HEK293 (cell line): ENCODE results near the gene JAML.
"Not testable (repeated sequence)": the region's sequence is repeated elsewhere in the genome, so short reads cannot be mapped to it uniquely, and the experiment has no call there.

Experiments used
- CTCF ChIA-PET: fragments of 350-600 bp; formaldehyde crosslinking; extraction: SDS; loops from one replicate; lab custom pipeline; 2021; ENCODE audit warnings: antibody characterized with exemption; lab: Yijun Ruan, JAX
- POLR2A ChIA-PET: fragments of 300-600 bp; formaldehyde crosslinking; extraction: SDS; loops from one replicate; lab custom pipeline; 2020; ENCODE audit warnings: antibody characterized with exemption, inconsistent platforms; lab: Yijun Ruan, JAX
- H3K27ac ChIP-seq: fragments of 200-500 bp; sonication (Bioruptor generic); 2 replicates; pipeline ENCODE4 v1.5.1; 2014; ENCODE audit warnings: low read depth, low read length, control low read depth, inconsistent platforms; ENCODE audit errors: extremely low read depth
- H3K36me3 ChIP-seq, 2 experiments: fragments of 200-500 bp in 1 of 2; sonication (Bioruptor generic) in 1 of 2; 1 replicate in 1 of 2; 2 replicates in 1 of 2; pipeline ENCODE4 v1.5.1; 2014 to 2017; ENCODE audit warnings: inconsistent platforms in 2 of 2, low read length in 2 of 2; ENCODE audit not compliant: control insufficient read depth in 2 of 2, insufficient read depth in 1 of 2
- H3K4me1 ChIP-seq: fragments of 200-500 bp; sonication (Bioruptor generic); 2 replicates; pipeline ENCODE4 v1.5.1; 2014; ENCODE audit warnings: mild to moderate bottlenecking, low read length, inconsistent platforms; ENCODE audit not compliant: control insufficient read depth, insufficient read depth
- H3K4me3 ChIP-seq: 2 replicates; pipeline ENCODE4 v1.5.1; 2011; ENCODE audit warnings: low read depth, mild to moderate bottlenecking, control low read depth, low read length, moderate library complexity
- H3K9me3 ChIP-seq: fragments of 200-500 bp; sonication (Bioruptor generic); 2 replicates; pipeline ENCODE4 v1.5.1; 2014; ENCODE audit warnings: low read depth, low read length, inconsistent platforms; ENCODE audit not compliant: control insufficient read depth, insufficient read depth
- ZBTB21 ChIP-seq: fragments of 450-650 bp; formaldehyde crosslinking; IDR thresholded peaks from 2 replicates; pipeline ENCODE4 v1.5.1; 2017; ENCODE audit warnings: missing biosample characterization, missing genetic modification characterization
- ZNF19 ChIP-seq: fragments of 450-650 bp; formaldehyde crosslinking; IDR thresholded peaks from 2 replicates; pipeline ENCODE4; 2016; ENCODE audit warnings: missing biosample characterization, missing genetic modification characterization, low read depth
- ZNF221 ChIP-seq: fragments of 450-650 bp; formaldehyde crosslinking; IDR thresholded peaks from 2 replicates; pipeline ENCODE4 v1.5.1; 2017; ENCODE audit warnings: missing biosample characterization, missing genetic modification characterization, borderline replicate concordance
- ZNF266 ChIP-seq: fragments of 450-650 bp; formaldehyde crosslinking; IDR thresholded peaks from 2 replicates; pipeline ENCODE4 v1.5.1; 2016; ENCODE audit warnings: missing biosample characterization, missing genetic modification characterization, low read depth
- ZNF302 ChIP-seq: fragments of 450-650 bp; formaldehyde crosslinking; IDR thresholded peaks from 2 replicates; pipeline ENCODE4 v1.5.1; 2016; ENCODE audit warnings: missing biosample characterization, missing genetic modification characterization, low read depth
- ZNF501 ChIP-seq: fragments of 450-650 bp; formaldehyde crosslinking; IDR thresholded peaks from 2 replicates; pipeline ENCODE4 v1.5.1; 2016; ENCODE audit warnings: missing biosample characterization, missing genetic modification characterization
- ZNF600 ChIP-seq: fragments of 450-650 bp; formaldehyde crosslinking; IDR thresholded peaks from 2 replicates; pipeline ENCODE4 v1.5.1; 2016; ENCODE audit warnings: missing biosample characterization, missing genetic modification characterization
- TF ChIP-seq, protein P1 (sequence below): fragments of 450-650 bp; formaldehyde crosslinking; IDR thresholded peaks from 2 replicates; pipeline ENCODE4 v1.5.1; 2016; ENCODE audit warnings: missing biosample characterization, missing genetic modification characterization, low read depth
- TF ChIP-seq, protein P2 (sequence below): fragments of 450-650 bp; formaldehyde crosslinking; IDR thresholded peaks from 2 replicates; pipeline ENCODE4 v1.5.1; 2017; ENCODE audit warnings: missing biosample characterization, missing genetic modification characterization
- TF ChIP-seq, protein P3 (sequence below): fragments of 450-650 bp; formaldehyde crosslinking; IDR thresholded peaks from 2 replicates; pipeline ENCODE4 v1.5.1; 2016; ENCODE audit warnings: missing biosample characterization, missing genetic modification characterization
- TF ChIP-seq, protein P4 (sequence below): fragments of 450-650 bp; formaldehyde crosslinking; IDR thresholded peaks from 2 replicates; pipeline ENCODE4 v1.5.1; 2016; ENCODE audit warnings: missing biosample characterization, missing genetic modification characterization
- TF ChIP-seq, protein P5 (sequence below): fragments of 450-650 bp; formaldehyde crosslinking; IDR thresholded peaks from 2 replicates; pipeline ENCODE4 v1.5.1; 2016; ENCODE audit warnings: missing biosample characterization, missing genetic modification characterization

Gene JAML

DNA sequence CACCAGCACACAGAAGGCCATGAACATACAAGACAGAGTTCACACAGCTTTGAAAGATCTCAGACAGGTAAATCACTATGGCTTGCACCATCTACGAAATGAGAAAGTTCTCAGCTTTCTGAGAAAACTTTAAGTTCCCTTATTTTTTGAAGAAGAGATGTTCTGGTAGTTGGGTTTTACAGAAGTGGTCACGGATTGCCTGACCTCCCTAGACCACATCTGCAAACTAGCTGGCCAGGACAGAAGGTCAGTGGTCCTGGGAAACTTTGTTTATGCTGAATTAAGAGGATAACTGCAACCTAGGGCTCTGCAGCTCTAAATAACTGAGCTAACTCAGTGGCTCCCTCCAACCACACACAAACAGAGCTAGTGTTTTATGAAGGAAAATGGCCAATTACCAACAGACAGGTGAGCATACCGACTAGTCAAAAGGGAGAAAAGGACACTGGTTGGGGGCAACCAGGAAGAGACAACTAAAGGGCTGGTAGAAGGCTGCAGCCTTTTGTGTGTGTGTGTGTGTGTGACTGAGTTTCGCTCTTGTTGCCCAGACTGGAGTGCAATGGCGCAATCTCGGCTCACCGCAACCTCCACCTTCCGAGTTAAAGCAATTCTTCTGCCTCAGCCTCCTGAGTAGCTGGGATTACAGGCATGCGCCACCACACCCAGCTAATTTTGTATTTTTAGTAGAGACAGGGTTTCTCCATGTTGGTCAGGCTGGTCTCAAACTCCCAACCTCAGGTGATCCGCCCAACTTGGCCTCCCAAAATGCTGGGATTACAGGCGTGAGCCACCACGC lies 39.8 kb downstream of the JAML start:
- no peaks in the 10 kb centered on the region for H3K4me1 ChIP-seq
- no peaks in the 10 kb centered on the region for H3K36me3 ChIP-seq
- no peak overlapping the region for H3K4me3 ChIP-seq
- H3K27ac ChIP-seq = no peak overlapping the region
- CTCF ChIA-PET = interaction anchor here (0.7 to 2.2 kb wide), 4 partner anchors 14 to 279 kb away, joined by 3 to 20 read pairs (median 4); no protein-coding TSS in a partner anchor
- no peak for TF ChIP-seq ZNF221 (tag by site-specific recombination)
- TF ChIP-seq ZNF600 (tag by site-specific recombination) = no peak
- TF ChIP-seq, protein P1, sequence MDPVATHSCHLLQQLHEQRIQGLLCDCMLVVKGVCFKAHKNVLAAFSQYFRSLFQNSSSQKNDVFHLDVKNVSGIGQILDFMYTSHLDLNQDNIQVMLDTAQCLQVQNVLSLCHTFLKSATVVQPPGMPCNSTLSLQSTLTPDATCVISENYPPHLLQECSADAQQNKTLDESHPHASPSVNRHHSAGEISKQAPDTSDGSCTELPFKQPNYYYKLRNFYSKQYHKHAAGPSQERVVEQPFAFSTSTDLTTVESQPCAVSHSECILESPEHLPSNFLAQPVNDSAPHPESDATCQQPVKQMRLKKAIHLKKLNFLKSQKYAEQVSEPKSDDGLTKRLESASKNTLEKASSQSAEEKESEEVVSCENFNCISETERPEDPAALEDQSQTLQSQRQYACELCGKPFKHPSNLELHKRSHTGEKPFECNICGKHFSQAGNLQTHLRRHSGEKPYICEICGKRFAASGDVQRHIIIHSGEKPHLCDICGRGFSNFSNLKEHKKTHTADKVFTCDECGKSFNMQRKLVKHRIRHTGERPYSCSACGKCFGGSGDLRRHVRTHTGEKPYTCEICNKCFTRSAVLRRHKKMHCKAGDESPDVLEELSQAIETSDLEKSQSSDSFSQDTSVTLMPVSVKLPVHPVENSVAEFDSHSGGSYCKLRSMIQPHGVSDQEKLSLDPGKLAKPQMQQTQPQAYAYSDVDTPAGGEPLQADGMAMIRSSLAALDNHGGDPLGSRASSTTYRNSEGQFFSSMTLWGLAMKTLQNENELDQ = no peak
- TF ChIP-seq, protein P2, sequence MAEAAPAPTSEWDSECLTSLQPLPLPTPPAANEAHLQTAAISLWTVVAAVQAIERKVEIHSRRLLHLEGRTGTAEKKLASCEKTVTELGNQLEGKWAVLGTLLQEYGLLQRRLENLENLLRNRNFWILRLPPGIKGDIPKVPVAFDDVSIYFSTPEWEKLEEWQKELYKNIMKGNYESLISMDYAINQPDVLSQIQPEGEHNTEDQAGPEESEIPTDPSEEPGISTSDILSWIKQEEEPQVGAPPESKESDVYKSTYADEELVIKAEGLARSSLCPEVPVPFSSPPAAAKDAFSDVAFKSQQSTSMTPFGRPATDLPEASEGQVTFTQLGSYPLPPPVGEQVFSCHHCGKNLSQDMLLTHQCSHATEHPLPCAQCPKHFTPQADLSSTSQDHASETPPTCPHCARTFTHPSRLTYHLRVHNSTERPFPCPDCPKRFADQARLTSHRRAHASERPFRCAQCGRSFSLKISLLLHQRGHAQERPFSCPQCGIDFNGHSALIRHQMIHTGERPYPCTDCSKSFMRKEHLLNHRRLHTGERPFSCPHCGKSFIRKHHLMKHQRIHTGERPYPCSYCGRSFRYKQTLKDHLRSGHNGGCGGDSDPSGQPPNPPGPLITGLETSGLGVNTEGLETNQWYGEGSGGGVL (tag by site-specific recombination) = no peak
- TF ChIP-seq, protein P3, sequence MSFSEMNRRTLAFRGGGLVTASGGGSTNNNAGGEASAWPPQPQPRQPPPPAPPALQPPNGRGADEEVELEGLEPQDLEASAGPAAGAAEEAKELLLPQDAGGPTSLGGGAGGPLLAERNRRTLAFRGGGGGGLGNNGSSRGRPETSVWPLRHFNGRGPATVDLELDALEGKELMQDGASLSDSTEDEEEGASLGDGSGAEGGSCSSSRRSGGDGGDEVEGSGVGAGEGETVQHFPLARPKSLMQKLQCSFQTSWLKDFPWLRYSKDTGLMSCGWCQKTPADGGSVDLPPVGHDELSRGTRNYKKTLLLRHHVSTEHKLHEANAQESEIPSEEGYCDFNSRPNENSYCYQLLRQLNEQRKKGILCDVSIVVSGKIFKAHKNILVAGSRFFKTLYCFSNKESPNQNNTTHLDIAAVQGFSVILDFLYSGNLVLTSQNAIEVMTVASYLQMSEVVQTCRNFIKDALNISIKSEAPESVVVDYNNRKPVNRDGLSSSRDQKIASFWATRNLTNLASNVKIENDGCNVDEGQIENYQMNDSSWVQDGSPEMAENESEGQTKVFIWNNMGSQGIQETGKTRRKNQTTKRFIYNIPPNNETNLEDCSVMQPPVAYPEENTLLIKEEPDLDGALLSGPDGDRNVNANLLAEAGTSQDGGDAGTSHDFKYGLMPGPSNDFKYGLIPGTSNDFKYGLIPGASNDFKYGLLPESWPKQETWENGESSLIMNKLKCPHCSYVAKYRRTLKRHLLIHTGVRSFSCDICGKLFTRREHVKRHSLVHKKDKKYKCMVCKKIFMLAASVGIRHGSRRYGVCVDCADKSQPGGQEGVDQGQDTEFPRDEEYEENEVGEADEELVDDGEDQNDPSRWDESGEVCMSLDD (tag by site-specific recombination) = no peak
- TF ChIP-seq ZNF266 = no peak
- TF ChIP-seq ZNF302 (tag by site-specific recombination) = no peak
- no peak for TF ChIP-seq ZNF501 (tag by site-specific recombination)
- TF ChIP-seq, protein P4, sequence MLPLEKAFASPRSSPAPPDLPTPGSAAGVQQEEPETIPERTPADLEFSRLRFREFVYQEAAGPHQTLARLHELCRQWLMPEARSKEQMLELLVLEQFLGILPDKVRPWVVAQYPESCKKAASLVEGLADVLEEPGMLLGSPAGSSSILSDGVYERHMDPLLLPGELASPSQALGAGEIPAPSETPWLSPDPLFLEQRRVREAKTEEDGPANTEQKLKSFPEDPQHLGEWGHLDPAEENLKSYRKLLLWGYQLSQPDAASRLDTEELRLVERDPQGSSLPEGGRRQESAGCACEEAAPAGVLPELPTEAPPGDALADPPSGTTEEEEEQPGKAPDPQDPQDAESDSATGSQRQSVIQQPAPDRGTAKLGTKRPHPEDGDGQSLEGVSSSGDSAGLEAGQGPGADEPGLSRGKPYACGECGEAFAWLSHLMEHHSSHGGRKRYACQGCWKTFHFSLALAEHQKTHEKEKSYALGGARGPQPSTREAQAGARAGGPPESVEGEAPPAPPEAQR (tag by site-specific recombination) = no peak
- no peak for TF ChIP-seq ZNF19 (tag by site-specific recombination)
- TF ChIP-seq, protein P5, sequence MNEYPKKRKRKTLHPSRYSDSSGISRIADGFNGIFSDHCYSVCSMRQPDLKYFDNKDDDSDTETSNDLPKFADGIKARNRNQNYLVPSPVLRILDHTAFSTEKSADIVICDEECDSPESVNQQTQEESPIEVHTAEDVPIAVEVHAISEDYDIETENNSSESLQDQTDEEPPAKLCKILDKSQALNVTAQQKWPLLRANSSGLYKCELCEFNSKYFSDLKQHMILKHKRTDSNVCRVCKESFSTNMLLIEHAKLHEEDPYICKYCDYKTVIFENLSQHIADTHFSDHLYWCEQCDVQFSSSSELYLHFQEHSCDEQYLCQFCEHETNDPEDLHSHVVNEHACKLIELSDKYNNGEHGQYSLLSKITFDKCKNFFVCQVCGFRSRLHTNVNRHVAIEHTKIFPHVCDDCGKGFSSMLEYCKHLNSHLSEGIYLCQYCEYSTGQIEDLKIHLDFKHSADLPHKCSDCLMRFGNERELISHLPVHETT = no peak
- no peak for TF ChIP-seq ZBTB21 (tag by site-specific recombination)
- POLR2A ChIA-PET = no interaction called here
- no peaks in the 10 kb centered on the region for H3K9me3 ChIP-seq

DNA sequence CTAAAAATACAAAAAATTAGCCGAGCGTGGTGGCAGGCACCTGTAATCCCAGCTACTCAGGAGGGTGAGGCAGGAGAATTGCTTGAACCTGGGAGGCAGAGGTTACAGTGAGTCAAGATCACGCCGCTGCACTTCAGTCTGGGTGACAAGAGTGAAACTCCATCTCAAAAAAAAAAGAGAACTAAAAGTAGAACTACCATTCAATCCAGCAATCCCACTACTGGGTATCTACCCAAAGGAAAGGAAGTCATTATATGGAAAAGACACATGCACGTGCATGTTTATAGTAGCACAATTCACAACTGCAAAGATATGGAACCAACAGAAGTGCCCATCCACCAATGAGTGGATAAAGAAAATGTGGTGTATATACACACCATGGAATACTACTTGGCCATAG lies 41.1 kb downstream of the JAML start:
- POLR2A ChIA-PET, H3K27ac ChIP-seq, H3K4me3 ChIP-seq, H3K9me3 ChIP-seq, H3K36me3 ChIP-seq, H3K4me1 ChIP-seq: not testable (repeated sequence)
- CTCF ChIA-PET = interaction anchor here (2.2 kb wide), 1 partner anchor 12 kb away, joined by 20 read pairs; no protein-coding TSS in a partner anchor
